GM18951 (cell line): ENCODE results near the gene CACNA2D4.

Source experiments
- POLR2A ChIP-seq: IDR thresholded peaks from 4 replicates; pipeline ENCODE4 v1.6.1; 2011; ENCODE audit warnings: mild to moderate bottlenecking; ENCODE audit not compliant: insufficient read length, insufficient read depth; ENCODE audit errors: extremely low read depth
- in situ Hi-C: fragments of 300-500 bp; cut with MboI; formaldehyde crosslinking; loops from one replicate; pipeline ENCODE4 v1.12.0; 2022; ENCODE audit warnings: low sequenced_read_pairs, mixed read lengths, inconsistent platforms; ENCODE audit not compliant: unreplicated experiment

CACNA2D4 gene

DNA sequence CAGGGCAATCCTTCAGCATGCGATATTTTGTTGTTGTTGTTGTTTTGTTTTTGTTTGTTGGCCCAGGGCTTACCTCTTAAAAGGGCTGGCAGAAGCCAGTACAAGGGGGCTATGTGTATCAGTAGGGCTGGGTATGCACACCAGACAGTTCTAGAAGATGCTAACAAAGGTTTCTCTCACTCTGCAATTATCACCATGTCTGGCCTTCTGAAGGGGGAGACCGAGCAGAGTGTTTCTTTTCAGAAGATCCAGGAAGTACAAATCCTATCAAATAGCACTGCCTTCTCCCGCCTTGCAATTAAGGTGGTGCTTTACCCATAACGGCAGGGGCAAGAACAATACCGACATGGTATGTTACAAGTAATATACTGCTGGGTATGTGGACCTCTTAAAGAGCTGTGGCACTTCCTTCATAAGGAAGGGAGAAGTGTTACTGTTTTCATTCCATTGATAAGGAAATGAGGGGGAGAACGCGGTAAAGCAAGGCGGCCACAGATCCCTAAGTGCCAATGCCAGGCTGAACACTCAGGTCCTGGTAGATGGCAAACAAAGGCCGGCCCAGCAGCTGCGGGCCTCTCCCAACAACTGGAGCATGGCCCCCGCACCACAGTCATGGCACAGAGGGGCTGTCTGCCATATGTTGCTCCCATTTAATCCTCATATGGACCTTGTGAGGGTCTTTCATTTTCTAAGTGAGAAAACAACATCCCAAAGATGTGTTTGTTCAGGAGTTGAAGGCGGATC, 19.2 kb upstream of the CACNA2D4 start:
- no peak for TF ChIP-seq POLR2A
- in situ Hi-C loops = loop anchor here (5.0 kb wide), 2 partner anchors 145 to 290 kb away; no protein-coding TSS in a partner anchor

DNA sequence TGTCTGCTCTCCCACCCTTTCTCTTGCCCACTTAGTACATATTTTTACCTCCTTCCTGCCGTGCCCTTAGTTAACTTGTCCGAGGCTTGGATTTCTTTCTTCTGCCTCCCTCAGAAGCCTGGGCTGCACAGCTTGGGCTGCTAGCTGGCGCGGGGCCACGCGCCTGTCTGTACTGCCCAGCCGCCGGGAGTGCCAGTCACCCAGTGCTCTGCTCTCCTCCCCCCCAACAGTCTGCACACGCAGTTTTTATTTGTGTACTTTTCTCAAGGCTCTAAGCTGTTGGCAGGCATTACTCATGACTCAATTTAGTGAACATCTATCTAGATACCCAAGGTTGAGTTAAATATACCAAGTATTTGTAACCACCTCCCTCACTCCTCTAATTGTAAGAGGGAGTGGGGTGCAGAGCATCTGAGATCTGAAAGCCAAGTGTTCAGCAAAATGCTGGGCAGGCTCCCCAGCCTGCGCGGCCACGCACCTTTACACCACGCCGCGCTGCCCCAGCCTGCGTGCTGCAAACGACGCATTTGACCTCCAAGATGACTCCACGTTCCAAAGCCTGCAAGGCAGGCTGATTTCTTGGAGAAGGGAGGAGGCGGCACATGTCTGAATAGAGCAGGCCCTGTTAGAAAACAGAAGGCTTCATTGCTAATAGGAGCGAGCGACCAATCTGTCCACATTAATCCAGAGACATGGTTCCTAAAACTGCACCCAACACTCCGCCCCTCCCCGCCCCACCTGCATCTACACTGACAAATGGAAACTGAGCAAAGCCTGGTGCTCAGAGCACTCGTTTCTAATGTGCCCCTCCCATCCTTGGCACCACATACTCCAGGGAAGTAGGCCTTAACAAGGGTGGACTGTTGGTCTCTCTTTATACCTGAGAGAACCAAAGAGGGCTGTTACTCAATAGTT, 18.2 kb upstream of the CACNA2D4 start:
- in situ Hi-C loops = loop anchor here (5.0 kb wide), 2 partner anchors 144 to 289 kb away; no protein-coding TSS in a partner anchor

DNA sequence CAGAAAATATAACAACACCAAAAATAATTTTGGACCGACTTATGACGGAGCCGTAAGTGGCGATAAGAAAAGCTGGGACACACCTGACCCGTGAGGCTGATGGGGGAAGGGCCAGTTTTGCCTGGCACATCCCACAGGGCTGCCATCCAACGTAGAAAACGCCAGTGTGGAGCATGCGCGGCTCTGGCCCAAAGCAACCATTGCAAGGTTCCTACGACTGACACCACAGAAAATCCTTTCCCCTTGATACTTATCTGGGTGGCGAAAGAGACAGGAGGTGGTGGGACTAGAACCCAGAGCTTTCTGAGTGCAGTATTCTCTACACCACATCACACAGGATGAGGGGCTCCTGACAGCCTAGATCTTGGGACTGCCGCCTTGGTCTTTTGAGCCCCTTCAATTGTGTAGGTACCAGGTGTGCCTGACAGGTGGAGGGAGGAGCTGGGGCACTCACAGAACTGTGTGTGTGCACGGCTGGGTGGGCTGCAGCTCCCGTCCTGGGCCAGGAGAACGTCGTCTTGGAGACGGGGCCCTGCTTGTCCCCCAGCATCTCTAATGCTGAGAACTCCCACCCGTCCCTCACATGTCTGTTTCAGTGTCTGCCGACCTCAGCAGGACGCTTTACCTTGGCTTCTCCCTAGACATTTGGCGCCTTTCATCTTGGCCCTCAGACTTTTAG, 17.4 kb upstream of the CACNA2D4 start:
- TF ChIP-seq POLR2A = no peak
- in situ Hi-C loops = loop anchor here (5.0 kb wide), 2 partner anchors 144 to 289 kb away; no protein-coding TSS in a partner anchor

More for the DNA sequence above, 18.2 kb upstream of the CACNA2D4 start:
- TF ChIP-seq POLR2A = no peak

DNA sequence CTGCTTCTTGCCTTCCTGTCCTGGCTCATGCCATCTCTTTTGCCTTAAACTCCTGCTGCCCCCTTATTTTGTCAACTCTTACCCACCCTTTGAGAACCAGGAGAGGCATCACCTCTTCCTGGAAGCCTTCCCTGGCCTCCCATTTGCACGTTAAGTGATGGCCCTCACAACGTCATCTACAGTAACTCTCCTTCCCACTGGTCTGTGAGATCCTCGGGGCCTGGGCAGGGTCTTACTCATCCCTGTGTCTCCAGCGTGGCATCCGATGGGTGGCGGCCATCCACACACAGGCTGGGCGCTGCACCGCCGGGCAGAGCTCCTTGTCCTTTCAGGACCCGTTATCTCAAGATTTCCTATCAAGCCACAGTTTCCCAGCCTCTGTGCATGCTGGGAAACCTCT, 16.8 kb upstream of the CACNA2D4 start:
- in situ Hi-C loops = loop anchor here (5.0 kb wide), 2 partner anchors 143 to 288 kb away; no protein-coding TSS in a partner anchor
- no peak for TF ChIP-seq POLR2A

DNA sequence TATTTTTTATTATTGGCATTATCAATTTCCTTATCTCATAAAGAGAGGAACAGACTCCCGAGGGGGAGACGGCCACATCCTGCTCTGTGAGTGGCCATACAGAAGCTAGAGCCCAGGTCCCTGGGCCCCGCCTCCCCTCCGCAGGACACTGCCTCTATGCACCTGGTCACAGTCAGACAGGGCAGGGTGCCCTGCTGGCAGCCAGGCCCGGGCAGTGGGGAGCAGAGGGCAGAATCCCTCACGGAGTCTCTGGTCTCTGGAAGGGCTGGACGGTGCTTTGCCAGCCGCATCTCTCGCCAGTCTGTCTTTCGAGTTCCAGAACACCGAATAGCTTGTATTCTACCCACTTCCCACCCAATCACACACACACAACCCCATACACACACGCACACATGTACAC, 16.4 kb upstream of the CACNA2D4 start:
- in situ Hi-C loops = loop anchor here (5.0 kb wide), 2 partner anchors 143 to 288 kb away; no protein-coding TSS in a partner anchor
- no peak for TF ChIP-seq POLR2A

DNA sequence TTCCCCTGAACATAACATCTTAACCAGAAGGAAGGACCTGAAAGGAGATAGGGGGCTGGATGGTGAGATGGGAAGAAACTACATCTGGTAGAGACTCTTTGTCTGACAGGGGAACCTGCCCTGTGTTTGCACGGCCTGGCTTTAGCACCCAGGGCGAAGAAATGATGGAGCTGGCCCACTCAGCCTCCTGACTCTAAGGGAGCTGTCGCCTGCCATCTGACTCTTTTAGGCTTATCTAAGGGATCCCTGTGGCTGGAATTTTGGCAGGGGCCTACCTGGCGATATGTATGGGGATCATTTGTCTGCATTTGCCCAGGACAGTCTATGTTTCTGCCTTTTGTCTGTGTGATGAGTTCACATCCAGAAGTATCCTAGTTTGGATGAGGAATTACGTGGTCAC, 15.6 kb upstream of the CACNA2D4 start:
- no peak for TF ChIP-seq POLR2A
- in situ Hi-C loops = no loop called here

DNA sequence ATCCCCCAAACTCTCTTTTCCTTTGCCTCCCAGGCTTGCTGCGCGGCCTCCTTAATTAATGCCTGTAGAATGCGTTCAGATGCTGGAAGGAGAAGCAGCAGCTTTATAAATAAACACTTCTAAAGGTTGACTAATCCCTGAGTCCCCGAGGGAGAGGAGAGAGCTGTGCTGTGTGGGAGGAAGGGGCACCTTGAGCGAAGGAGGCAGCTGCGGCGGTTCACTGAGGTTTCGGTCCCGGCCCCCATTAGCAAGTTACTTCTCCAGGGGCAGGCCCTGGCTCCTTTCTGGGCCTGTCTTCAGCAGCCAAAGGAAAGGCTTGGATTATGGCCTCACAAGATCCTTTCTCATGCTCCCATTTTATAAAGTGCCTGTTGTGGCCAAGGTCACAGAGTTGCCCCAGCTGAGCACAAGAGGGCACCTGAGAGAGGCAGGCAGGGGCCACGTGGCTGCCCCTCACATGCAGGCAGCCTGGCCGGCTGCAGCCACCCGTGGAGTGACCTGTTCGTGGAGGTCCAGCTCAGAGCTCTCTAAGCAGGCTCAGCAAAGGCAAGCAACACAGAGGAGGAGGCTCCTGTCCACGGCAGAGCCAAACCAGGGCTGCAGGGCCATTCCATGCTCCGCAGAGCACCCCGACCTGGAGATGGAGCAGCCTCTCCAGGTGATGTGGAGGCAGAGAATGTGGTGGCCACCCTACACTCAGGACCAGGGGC, 15.0 kb upstream of the CACNA2D4 start:
- no peak for TF ChIP-seq POLR2A
- in situ Hi-C loops = no loop called here

DNA sequence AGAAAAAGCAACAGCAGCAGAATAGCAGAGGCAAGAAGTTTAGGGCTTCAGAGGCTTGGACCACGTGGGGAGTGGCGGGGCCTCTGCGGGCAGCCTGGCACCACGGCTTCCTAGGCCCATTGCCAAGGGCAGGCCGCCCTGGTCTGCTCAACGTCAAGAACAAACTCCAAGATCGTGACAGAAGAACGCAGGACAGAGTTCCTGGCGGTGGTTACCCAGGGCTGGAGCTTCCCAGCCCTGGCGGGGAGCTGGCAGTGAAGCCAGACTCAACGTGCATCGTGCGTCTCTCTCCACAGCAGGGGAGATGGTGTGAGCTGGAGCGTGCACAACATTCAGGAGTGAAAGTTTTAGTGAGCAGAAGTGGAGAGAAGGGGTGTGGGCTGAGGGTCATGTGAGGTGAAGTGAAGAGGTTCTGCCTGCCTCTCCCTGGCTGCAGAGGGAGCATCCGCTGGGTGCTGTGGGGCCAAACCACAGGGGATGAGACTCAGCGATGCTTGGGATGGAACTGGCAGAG, 13.9 kb upstream of the CACNA2D4 start:
- TF ChIP-seq POLR2A = no peak
- in situ Hi-C loops = no loop called here

DNA sequence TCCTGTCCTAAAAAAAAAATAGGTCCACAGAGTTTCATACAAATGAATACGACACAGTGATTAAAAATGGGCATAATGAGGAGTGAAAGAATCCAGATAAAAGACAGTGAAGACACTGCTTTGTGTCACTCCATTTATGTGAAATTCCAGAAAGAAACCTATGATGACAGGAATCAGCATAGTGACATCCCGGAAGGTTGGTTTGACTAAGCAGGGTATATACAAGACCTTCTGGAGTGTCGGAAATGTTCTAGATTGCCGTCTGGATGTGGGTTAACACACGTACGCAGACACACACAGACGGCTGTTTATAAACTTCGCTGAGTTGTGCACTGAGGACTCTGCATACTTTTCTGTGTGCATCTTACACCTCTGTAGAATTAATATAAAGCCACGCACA, 13.2 kb upstream of the CACNA2D4 start:
- in situ Hi-C loops = no loop called here
- no peak for TF ChIP-seq POLR2A

DNA sequence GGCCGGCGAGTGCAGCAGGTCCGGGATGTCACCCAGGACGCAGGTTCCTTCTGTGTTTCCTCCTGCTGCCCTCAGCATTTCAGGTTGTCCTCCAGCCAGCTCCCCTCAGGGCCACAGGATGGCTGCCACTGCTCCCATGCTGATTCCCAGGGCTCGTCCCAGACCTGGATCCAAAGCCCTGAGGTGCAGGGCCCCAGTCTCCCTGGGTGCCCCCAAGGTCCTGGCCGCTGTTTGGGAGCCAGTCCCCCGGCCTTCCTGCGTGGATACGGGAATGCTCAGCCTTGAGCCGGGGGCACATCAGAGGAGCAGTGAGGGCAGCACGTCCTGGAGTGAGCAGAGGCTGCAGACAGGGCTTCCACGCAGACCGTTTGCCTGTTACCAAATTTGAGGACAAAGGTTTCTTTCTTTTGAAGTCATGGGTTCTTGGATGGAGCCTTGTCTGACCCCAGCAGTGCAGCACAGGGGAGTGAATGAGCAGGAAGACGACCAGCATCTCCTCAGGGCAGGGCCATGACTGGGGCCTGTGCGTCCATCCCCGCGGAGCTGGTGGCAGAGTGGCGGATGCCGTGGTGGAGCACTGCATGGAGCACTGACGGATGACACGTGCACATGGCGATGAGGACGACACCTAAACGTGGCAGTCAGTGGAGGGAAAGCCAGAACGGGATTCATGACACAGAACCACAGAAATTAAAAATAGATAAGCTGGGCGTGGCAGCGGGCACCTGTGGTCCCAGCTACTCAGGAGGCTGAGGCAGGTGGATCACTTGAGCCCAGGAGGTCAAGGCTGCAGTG, 12.5 kb upstream of the CACNA2D4 start:
- in situ Hi-C loops = no loop called here
- no peak for TF ChIP-seq POLR2A

DNA sequence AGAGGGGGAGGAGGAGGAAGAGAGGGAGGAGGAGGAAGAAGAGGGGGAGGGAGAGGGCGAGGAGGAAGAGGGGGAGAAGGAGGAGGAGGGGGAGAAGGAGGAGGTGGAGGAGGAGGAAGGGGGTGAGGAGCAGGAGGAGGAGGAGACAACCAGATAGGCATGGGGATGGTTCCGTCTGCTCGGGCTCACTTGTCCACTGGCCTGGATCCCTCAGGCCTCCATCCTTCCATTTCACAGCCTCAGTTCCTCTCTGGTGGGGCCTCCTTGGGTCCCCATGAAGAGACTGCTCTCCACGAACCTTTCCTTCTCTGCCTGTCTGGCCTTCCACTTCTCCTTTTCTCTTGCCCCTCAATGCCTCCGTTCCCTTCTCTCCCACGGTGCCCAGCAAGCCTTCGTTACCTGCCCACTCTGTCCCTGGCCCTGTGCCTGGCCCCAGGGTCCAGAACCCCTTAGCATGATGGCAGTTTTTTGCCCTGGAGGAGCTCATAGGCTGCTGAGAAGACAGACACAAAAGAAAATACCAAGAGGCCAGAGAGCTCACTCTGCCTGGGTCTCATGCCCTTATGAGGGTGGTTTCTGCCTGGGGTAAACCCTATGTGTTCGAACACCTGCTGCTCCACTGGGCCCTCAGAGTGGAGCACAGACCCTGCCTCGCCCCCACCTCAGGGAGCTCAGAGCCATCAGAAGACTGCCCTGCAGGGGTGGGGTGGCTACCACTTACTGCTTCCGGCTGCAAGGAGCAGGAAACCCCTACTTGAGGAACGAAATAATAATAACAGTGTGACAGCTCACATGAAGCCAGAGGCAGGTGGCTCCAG, 11.7 kb upstream of the CACNA2D4 start:
- TF ChIP-seq POLR2A = no peak

More for the DNA sequence above, 11.7 kb upstream of the CACNA2D4 start:
- in situ Hi-C loops = no loop called here
